NCI-H1694 (cell line): ENCODE measurements around the gene SLIT3.
A peak's percentile ranks its signal among the peaks of the same experiment; 100 is the strongest.

Source experiments
- DNase-seq: peaks from one replicate; lab custom pipeline; 2025; lab: John Stamatoyannopoulos, UW

The SLIT3 gene

DNA sequence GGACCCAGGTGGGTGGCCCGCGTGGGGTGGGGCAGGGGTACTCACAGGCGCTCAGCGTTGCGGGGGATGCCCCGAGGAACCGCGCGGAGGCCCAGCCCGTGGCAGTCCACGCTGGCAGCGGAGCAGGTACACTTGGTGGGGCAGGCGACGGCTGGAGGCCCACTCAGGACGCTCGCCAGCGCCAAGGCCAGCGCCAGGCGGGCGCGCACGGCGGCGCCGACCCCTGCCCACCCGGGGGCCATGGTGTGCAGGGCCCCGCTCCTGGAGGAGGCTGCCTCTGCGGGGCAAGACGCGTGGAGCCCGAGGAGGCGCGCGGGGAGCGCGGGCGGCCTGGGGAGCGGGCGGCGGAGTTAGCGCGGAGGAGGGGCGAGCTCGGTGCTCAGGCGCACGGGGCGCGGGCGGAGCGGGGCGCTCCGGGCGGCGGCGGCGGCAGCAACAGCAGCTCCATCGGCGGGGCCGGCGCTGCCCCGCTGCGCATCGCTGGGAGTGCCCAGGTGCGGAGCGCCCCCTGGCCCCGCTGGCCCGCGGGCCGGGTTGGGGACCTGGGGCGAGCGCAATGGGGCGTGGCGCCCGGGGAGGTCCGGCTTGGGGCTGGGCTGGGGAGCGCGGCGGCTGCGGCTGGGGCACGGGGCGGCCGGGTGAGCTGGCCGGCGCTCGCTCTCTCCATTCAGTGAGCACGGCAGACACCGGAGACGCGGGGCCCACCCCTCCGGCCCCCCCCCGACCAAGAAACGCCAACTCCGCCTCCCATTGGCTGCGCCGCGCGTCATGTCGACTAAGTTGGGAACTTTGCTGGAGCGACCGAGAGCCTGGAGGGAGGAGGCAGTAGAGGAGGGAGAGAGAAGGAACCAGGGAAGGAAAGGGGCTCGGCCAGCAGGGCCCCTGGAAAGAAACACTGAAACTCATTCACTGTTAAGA is at the start of gene SLIT3:
TSS of gene SLIT3 (minus strand) at position 672 of the 918 bp plus-strand sequence. CDS start at position 242, 430 bp downstream.
- no peak for DNase-seq

DNA sequence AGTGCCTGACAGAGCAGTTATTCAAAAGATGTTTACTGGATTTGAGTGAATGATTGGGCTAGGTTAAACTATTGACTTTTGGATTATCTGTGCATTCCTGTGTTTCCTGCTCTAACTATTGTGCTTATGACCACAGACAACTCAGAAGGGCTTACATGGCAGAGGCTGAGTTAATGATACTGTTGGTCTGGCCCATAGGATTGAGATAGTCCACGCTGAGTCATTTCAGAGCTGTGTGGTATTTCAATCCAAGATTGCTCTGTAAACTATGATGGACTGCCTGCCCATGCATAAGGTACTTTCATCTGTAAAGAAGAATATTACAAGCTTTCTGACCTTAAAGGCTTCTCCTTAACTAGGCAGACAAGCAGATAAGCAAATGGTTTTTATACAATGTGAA is 49.1 kb upstream of the SLIT3 start:
- DNase-seq: no peak

DNA sequence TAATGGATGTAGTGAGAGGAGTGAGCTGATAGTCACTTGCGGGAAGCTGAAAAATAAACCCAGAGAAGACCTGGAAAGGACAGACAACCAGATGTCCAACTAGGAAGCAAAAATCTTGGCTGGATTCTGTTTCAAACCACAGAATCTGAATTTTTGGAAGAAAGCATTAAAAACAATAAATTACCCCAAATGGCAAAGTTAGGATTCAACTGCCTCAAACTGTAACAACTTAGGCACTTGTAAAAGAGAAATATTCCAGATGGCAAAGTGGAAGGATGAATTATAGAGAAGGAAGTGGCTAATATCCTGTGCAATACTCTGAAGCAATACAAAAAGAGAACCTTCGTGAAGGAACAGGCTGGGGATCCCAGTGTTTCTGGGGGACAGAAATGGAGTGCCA is 46.8 kb upstream of the SLIT3 start:
- DNase-seq: no peak

- no peak for DNase-seq
Observed at GRCh38 chr5:169344629-169345028, 43.7 kb upstream of the SLIT3 start.

DNA sequence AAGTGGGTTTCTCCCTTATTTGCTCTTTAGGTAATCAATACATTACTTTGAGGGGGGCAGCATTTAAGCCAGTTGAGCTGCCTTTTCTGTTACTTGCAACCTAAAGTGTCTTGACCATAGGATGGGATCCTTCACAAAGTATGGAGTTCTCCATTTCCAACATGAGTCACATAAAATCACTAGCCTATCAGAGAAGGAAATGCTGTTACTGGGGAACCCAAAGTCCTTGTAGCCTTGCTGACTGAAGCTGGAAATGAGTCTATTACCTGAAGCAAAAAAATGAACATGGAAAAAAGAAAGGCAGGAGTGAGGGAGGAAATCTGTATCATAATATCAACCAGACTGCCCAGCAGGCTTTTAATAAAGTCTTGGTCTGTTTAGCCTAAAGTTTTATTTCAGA is 42.8 kb upstream of the SLIT3 start:
- no peak for DNase-seq

DNA sequence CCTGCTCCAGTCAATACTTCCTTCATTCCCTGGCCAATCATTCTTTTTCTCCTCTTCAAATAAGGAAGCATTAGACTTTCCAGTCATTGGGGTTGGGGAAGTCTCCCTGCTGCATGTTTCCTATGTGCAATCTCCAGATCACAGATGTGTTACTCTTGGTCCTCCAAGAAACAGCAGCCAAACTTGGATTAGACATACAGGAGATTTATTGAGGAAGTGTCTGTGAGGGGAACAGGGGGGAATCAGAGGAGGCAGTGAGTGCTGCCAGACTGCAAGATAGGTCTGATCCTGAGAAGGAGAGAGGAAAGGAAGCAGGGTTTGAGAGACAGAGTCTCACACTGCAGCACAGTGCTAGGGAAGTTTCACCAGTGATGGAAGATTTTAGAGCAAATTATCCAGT is 40.6 kb upstream of the SLIT3 start:
- DNase-seq: no peak

DNA sequence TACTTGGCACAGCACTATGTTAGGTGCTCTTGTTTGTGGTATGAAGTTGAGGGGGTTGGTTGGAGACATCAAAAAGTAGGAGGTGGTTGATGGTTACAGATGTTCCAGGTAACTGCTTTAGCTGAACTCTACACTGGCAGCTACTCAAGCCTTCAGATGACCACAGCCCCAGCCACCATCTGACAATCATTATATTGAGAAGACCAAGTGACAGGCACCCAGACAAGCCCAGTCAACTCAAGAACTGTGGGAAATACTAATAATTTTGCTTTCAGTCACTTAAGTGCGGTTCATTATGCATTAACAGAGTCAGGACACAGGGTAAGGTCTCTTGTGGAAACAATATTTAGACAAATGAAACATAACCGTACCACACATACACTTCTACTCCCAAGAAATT is 38.9 kb upstream of the SLIT3 start:
- no peak for DNase-seq

DNA sequence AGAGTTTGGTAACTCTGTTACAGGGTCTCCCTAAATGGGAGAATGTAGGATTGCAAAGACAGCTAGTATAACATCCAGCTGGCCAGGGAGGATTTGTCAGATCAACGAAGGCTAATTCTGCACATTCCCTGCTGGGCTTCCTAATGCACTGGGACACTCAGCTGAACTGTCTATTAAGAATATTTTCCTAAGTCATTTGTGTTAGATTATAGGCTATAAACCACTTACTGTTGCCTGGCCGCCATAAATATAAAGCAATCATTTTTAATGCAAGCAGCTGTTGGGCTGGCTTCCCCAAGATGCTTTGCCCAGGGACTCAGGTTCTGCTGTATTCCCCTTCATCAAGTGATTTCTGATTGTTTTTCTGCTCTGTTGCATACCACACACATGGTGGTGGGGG is 35.3 kb upstream of the SLIT3 start:
- no peak for DNase-seq

DNA sequence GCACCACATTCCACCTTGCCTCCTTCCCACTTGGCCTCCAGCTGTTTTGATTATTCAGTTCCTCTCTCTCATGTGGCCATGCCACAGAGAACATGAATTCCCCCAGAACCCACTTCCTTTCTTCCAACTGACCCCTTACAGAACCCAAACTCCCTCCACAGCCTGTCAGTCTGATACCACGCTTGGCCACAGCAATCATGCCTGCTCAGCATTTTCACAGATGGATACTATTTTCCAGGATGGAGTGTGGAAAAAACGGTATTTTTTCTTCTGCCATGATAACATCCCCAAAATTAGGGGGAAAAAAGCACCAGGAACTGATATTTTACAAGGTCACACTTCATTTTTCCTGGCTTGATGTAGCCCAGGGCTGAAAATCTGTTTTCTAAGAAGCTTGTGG is 34.9 kb upstream of the SLIT3 start:
- DNase-seq: no peak

- no peak for DNase-seq
Observed at GRCh38 chr5:169333518-169333917, 32.6 kb upstream of the SLIT3 start.

DNA sequence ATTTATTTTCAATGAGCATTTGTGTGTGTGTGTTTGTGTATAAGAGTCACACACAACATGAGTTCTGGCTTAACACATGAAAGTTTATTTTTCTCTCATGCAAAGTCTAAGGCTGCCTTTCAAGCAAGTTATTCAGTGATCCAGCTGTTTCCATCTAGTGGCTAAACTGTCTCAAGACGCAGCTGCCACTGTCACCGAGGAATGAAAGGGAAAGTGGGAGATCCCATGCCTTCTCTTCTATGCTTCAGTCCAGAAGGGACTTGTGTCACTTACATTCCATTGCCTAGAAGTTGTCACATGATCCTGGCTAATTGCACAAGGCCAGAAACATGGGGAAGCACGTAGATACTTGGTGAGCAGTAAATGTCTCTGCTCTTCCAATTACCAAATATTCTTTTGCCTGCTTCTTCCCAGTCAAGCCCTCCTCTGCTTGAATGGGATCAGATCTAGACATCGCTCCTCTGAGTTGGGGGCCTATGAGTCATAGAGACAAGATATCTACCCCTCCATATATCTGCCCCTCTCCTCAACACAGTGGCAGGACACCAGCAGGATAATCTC is 30.4 kb upstream of the SLIT3 start:
- no peak for DNase-seq

DNA sequence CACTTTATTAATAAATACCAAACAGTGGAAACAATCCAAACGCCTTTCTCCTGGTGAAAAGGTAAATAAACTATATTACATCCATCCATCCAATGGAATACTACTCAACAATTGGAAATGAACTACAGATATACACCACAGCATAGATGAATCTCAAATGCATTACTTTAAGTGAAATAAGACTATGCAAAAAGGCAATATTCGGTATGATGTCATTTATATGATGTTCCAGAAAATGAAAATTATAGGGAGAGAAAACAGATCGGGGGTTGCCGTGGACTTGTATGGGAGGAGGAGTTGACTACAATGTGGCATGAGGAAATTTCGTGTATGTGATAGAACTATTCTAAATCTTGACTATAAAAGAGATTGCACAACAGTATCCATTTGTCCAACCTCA is 27.5 kb upstream of the SLIT3 start:
- DNase-seq: no peak

DNA sequence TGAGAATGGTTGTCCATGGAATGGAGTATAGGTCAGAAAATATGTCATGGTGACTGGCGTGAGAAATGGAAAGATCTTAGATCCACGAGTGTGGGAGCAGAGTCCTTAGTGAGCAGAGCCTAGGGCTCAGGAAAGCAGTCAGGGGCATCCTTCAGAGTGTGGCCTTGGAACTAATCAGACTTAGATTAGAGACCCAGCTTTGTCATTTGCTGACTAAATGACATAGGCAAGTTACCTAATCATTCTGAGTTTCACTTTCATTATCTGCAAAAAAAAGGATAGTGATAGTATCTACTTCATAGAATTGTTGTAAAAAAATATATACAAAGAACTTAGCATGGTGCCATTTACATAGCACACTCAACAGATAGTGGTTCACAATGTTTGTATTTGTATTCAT is 24.3 kb upstream of the SLIT3 start:
- DNase-seq: no peak

- no peak for DNase-seq
Observed at GRCh38 chr5:169318556-169318955, 17.6 kb upstream of the SLIT3 start.

DNA sequence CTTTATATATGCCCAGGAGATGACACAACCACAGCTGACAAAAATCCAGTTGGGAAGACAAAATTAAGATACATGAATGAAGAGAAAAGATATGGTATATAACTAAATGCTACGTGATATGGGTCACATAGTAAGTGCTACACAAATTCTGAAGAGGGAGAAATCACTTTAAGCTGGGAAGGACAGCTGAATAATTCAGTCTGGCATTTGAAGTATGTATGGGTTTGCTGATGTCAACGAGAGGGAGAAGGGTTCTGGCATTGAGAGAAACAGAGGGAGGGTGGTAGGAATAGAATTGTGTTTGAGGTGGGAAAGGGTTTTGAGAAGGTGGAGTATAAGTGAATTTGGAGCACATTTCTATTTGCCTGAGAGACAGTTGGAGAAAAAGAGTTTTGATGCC is 6.7 kb upstream of the SLIT3 start:
- DNase-seq: no peak

DNA sequence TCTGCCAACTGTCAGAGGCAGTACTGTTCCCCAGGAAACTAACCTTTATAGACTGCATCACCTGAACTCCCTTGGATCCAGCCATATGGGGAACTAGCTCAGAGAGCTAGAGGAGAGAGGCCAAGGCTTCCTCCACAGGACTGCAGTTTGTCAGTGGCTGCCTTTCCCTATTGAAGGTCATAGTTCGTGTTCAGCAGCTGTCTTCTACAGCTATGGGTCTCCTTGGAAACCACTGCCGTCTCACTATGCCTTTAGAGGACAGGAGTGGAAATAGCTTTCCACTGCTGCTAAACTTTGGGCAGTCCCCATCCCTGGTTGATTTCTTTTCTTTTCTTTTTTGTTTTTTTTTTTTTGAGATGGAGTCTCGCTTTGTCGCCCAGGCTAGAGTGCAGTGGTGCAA is 4.4 kb upstream of the SLIT3 start:
- no peak for DNase-seq

DNA sequence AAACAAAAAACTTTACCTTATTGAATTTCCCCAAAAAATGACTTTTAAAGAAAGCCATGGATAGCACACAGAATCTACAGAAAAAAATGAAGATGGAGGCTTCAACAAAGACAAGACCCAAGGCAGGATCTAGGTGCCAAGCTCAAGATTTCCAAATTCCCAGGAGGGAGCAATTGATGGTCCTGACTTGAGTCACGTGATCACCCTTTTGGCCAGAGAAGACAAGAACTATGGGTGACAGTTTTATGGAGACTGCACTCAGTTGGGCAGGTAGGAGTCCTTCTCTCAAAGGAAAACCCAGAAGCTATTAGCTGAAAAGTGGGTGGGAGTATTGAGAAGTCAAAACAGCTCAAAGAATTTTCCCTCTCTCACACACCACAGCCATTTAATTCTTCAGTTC is 3.2 kb upstream of the SLIT3 start:
- DNase-seq: no peak

DNA sequence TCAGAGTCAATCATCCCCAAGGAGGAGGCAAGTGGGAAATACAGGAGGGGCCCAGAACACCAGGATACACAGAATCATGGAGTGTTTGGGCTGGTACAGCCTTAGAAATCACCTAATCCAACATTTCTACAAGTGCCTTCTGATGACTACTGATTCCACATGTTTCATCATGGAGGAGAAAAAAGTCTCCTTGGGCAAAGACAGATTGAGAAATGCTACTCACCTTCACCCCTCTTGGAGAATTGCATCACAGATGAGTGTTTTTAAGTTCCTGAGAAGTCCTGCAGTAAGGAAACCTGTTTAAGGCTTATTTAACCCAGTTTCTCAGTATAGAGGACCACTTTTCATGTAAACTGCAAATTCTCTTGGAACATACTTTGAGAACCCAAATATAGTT is 2.2 kb upstream of the SLIT3 start:
- DNase-seq: no peak

GRCh38 chr5:169302491-169303118 is 1.7 kb upstream of the SLIT3 start:
- peak; percentile 68 for DNase-seq

GRCh38 chr5:169301986-169302385 is 1.0 kb upstream of the SLIT3 start:
- no peak for DNase-seq

DNA sequence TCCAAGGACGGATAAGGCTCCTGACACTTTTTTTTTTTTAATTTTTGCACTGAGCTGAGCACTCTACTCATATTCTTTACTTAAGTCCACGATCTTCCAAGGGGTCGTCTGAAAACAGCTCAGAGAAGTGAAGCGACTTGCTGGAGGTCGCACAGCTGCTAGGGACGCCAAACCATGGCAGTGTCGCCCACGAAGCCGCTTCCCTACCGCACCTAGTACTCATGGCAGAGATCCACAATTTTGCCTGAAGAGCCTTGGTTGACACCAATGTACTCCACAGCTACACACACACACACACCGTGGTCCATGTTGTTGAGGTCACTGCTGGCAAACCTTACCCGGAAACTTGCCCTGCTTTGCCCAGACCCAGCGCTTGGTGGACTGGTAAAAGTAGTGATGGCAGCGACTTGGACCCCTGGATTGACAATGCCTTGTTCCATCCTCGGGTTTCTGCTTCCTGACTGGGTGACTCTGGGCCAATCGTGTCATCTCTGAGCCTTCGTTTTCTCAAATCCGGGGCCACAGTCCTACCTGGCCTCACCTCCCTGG is 521 bp upstream of the SLIT3 start:
- no peak for DNase-seq

DNA sequence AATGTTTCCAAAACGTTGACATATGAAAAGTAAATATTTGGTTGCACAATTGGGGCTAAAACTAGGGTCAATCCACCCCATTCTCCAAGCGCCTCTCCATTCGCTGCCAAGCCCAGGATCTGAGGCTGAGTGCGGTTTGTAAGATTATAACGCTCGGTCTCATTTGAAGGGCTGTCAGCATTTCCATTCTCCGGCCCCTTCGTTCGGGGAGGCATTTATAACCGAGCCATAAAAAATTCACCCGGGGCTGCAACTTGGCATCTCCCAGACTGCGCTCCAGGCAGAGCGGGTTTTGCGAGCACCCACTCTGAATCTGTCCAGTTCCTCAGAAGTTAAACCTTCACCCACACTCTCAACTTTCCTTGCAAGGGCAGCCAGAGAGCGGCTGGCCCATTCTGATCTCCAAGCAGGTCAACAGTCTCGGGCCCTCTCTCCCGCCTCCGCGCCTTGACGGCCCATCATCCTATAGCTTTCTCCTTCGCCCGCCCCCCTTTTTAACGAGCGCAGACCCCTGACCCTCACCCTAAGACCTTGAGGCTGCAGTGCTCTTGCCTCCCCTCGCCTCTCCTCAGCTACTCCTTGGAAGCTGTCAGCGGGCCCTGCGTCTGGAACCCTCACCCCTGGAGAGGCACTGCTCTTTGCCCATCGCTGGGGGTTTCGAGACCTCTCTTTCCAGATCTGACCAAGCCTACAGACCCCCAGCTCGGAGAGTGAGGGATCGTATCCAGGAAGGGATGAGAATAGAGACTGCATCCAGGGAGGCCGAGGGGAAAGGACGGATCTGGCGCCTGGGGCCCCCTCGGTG is 1.1 kb downstream of the SLIT3 start:
- no peak for DNase-seq
